Measurements from ENCODE around the gene CTNNA3.

The CTNNA3 gene

GRCh38 chr10:65940816-65941662, 1755.0 kb downstream of the CTNNA3 start:
- no peak for DNase-seq (ENCODE audit: low read depth in 2 of 2)

- DNase-seq (ENCODE audit: low read depth in 2 of 2), result no peak
These were observed 1755.9 kb downstream of the CTNNA3 start for GRCh38 chr10:65940105-65940504.

- no peak for DNase-seq (ENCODE audit: low read depth in 2 of 2)
These were observed 1764.5 kb downstream of the CTNNA3 start for GRCh38 chr10:65931291-65932070.

- DNase-seq (ENCODE audit: low read depth in 2 of 2), result no peak
These were observed 1784.7 kb downstream of the CTNNA3 start for GRCh38 chr10:65911151-65911835.

GRCh38 chr10:65910209-65910608, 1785.8 kb downstream of the CTNNA3 start:
- no peak for DNase-seq (ENCODE audit: low read depth in 2 of 2)

GRCh38 chr10:65907199-65907712, 1788.7 kb downstream of the CTNNA3 start:
- no peak for DNase-seq (ENCODE audit: low read depth in 2 of 2)

GRCh38 chr10:65903620-65904019, 1792.4 kb downstream of the CTNNA3 start:
- DNase-seq (ENCODE audit: low read depth in 2 of 2), result no peak

- no peak for DNase-seq (ENCODE audit: low read depth in 2 of 2)
These were observed 1795.7 kb downstream of the CTNNA3 start for GRCh38 chr10:65900271-65900670.

GRCh38 chr10:65898055-65898454, 1797.9 kb downstream of the CTNNA3 start:
- DNase-seq (ENCODE audit: low read depth in 2 of 2), result no peak

- no peak for DNase-seq (ENCODE audit: low read depth in 2 of 2)
These were observed 1801.0 kb downstream of the CTNNA3 start for GRCh38 chr10:65894961-65895360.

GRCh38 chr10:65894379-65894778, 1801.6 kb downstream of the CTNNA3 start:
- no peak for DNase-seq (ENCODE audit: low read depth in 2 of 2)

GRCh38 chr10:65893676-65894075, 1802.3 kb downstream of the CTNNA3 start:
- DNase-seq (ENCODE audit: low read depth in 2 of 2), result no peak

- no peak for DNase-seq (ENCODE audit: low read depth in 2 of 2)
These were observed 1803.7 kb downstream of the CTNNA3 start for GRCh38 chr10:65892284-65892683.

GRCh38 chr10:65891073-65891981, 1804.7 kb downstream of the CTNNA3 start:
- no peak for DNase-seq (ENCODE audit: low read depth in 2 of 2)

- no peak for DNase-seq (ENCODE audit: low read depth in 2 of 2)
These were observed 1831.5 kb downstream of the CTNNA3 start for GRCh38 chr10:65864529-65864928.

- no peak for DNase-seq (ENCODE audit: low read depth in 2 of 2)
These were observed 1832.0 kb downstream of the CTNNA3 start for GRCh38 chr10:65864036-65864435.
